Coronary artery (tissue), 2 donors: ENCODE results near the gene SUPT6H.

Source experiments
- DNase-seq: peaks from one replicate; pipeline ENCODE4 v3.0.0-alpha.2; 2017; ENCODE audit warnings: low spot score
- H3K27ac ChIP-seq, 2 donors: fragments of 200-600 bp; sonication (generic); one replicate each; pipeline ENCODE4 v1.5.1; 2016 to 2019
- H3K4me3 ChIP-seq: fragments of 200-600 bp; sonication (generic); 2 replicates; pipeline ENCODE4 v1.5.1; 2016; ENCODE audit warnings: mild to moderate bottlenecking, moderate library complexity
- CTCF ChIP-seq: fragments of 200-600 bp; sonication (generic); IDR thresholded peaks from one replicate; pipeline ENCODE4 v1.5.1; 2019; ENCODE audit warnings: antibody characterized with exemption

Gene SUPT6H

GRCh38 chr17:28667870-28668269, 5.9 kb downstream of the SUPT6H start:
- Histone ChIP-seq H3K27ac (no peak overlapping the region), H3K4me3 (no peak overlapping the region)
- TF ChIP-seq CTCF = no peak
- no peak for DNase-seq

- no peak overlapping the region for H3K4me3 ChIP-seq
- TF ChIP-seq CTCF = no peak
- no peak overlapping the region for H3K27ac ChIP-seq
- no peak for DNase-seq
These were observed 7.9 kb downstream of the SUPT6H start for GRCh38 chr17:28669918-28670317.

GRCh38 chr17:28675490-28675889, 13.5 kb downstream of the SUPT6H start:
- no peak overlapping the region for H3K27ac ChIP-seq
- H3K4me3 ChIP-seq = no peak overlapping the region
- TF ChIP-seq CTCF = no peak
- no peak for DNase-seq

- H3K27ac ChIP-seq = no peak overlapping the region
- no peak for DNase-seq
- H3K4me3 ChIP-seq = no peak overlapping the region
- TF ChIP-seq CTCF = no peak
These were observed 14.0 kb downstream of the SUPT6H start for GRCh38 chr17:28675980-28676379.

GRCh38 chr17:28682655-28683054, 20.6 kb downstream of the SUPT6H start:
- no peak for TF ChIP-seq CTCF
- DNase-seq = no peak
- H3K4me3 ChIP-seq = no peak overlapping the region
- no peak overlapping the region for H3K27ac ChIP-seq

GRCh38 chr17:28684963-28685362, 23.0 kb downstream of the SUPT6H start:
- Histone ChIP-seq H3K27ac (no peak overlapping the region), H3K4me3 (no peak overlapping the region)
- DNase-seq = no peak
- no peak for TF ChIP-seq CTCF

GRCh38 chr17:28685366-28685765, 23.4 kb downstream of the SUPT6H start:
- TF ChIP-seq CTCF = no peak
- Histone ChIP-seq H3K4me3 (no peak overlapping the region), H3K27ac (no peak overlapping the region)
- no peak for DNase-seq
